Right lobe of liver (tissue), 4 donors: ENCODE results near the gene TNFAIP1.
"Not testable (repeated sequence)": the region's sequence is repeated elsewhere in the genome, so short reads cannot be mapped to it uniquely, and the experiment has no call there.

ENCODE experiments used
- POLR2A ChIP-seq: fragments of 450-650 bp; IDR thresholded peaks from one replicate; pipeline ENCODE4 v1.6.1; 2017; ENCODE audit warnings: antibody characterized with exemption, mild to moderate bottlenecking
- TF ChIP-seq, protein P1 (sequence below), 4 donors: fragments of 200-600 bp in 3 of 4; fragments of 450-650 bp in 1 of 4; IDR thresholded peaks; one replicate each; pipeline versions ENCODE4 v1.5.1 to v1.8.0; 2016 to 2022; ENCODE audit warnings: antibody characterized with exemption in 4 of 4, mild to moderate bottlenecking in 2 of 4
- donor health status: DM: no; HTN: no; CAD: no.
- donor health status: DM: no; HTN: no; CAD: no.
- donor health status: DM: no; HTN: yes; CAD: no.

- TF ChIP-seq, protein P1, sequence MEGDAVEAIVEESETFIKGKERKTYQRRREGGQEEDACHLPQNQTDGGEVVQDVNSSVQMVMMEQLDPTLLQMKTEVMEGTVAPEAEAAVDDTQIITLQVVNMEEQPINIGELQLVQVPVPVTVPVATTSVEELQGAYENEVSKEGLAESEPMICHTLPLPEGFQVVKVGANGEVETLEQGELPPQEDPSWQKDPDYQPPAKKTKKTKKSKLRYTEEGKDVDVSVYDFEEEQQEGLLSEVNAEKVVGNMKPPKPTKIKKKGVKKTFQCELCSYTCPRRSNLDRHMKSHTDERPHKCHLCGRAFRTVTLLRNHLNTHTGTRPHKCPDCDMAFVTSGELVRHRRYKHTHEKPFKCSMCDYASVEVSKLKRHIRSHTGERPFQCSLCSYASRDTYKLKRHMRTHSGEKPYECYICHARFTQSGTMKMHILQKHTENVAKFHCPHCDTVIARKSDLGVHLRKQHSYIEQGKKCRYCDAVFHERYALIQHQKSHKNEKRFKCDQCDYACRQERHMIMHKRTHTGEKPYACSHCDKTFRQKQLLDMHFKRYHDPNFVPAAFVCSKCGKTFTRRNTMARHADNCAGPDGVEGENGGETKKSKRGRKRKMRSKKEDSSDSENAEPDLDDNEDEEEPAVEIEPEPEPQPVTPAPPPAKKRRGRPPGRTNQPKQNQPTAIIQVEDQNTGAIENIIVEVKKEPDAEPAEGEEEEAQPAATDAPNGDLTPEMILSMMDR (IDR thresholded peaks at IDR 0.05), result not testable (repeated sequence)
- not testable (repeated sequence) for TF ChIP-seq POLR2A
Measured at GRCh38 chr17:28292878-28293277, 42.7 kb upstream of the TNFAIP1 start.
